GM10266 (cell line): ENCODE results near the gene SPC24.
"Not testable (repeated sequence)": the region's sequence is repeated elsewhere in the genome, so short reads cannot be mapped to it uniquely, and the experiment has no call there.

ENCODE experiments used
- DNase-seq: peaks from one replicate; pipeline ENCODE4 v3.0.0; 2012; ENCODE audit errors: extremely low spot score
- TF ChIP-seq, protein P1 (sequence below): IDR thresholded peaks from 2 replicates; pipeline ENCODE4 v1.5.1; 2012; ENCODE audit warnings: mild to moderate bottlenecking, low read depth; ENCODE audit not compliant: control insufficient read depth, insufficient read depth; ENCODE audit errors: missing control alignments

The SPC24 gene

DNA sequence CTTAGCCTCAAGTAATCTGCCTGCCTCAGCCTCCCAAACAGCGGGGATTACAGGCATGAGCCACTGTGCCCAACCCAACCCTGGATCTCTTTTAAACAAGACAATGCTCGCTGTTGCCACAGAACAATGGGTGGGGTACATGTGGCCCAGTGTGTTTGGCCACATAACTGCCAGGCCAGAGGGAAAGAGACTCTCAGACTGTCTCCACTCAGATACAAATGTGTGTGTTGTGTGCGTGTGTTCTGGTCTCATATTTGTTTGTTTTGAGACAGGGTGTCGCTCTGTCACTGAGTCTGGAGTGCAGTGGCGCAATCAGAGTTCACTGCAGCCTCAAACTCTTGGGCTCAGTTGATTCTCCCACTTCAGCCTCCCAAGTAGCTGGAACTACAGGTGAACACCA lies 40.5 kb downstream of the SPC24 start:
- DNase-seq = no peak
- TF ChIP-seq, protein P1, sequence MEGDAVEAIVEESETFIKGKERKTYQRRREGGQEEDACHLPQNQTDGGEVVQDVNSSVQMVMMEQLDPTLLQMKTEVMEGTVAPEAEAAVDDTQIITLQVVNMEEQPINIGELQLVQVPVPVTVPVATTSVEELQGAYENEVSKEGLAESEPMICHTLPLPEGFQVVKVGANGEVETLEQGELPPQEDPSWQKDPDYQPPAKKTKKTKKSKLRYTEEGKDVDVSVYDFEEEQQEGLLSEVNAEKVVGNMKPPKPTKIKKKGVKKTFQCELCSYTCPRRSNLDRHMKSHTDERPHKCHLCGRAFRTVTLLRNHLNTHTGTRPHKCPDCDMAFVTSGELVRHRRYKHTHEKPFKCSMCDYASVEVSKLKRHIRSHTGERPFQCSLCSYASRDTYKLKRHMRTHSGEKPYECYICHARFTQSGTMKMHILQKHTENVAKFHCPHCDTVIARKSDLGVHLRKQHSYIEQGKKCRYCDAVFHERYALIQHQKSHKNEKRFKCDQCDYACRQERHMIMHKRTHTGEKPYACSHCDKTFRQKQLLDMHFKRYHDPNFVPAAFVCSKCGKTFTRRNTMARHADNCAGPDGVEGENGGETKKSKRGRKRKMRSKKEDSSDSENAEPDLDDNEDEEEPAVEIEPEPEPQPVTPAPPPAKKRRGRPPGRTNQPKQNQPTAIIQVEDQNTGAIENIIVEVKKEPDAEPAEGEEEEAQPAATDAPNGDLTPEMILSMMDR = no peak

DNA sequence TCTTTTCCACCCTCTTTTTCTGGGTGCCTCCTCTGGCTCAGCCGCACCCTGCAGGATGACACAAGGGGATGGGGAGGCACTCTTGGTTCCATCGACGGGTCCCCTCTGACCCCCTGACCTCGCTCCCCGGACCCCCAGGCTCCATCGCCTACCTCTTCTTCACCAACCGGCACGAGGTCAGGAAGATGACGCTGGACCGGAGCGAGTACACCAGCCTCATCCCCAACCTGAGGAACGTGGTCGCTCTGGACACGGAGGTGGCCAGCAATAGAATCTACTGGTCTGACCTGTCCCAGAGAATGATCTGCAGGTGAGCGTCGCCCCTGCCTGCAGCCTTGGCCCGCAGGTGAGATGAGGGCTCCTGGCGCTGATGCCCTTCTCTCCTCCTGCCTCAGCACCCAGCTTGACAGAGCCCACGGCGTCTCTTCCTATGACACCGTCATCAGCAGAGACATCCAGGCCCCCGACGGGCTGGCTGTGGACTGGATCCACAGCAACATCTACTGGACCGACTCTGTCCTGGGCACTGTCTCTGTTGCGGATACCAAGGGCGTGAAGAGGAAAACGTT lies 42.4 kb downstream of the SPC24 start:
- DNase-seq = no peak
- TF ChIP-seq, protein P1 = no peak

DNA sequence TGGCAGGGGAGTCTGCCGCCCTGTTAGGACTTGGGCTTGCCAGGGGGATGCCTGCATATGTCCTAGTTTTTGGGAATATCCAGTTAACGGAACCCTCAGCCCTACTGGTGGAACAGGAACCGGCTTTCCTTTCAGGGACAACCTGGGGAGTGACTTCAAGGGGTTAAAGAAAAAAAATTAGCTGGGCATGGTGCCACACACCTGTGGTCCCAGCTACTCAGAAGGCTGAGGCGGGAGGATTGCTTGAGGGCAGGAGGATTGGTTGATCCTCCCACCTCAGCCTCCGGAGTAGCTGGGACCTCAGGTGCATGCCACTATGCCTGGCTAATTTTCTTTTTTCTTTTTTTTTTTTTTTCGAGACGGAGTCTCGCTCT lies 43.8 kb downstream of the SPC24 start:
- DNase-seq = no peak
- TF ChIP-seq, protein P1 = no peak

GRCh38 chr19:11111117-11111770 lies 44.3 kb downstream of the SPC24 start:
- TF ChIP-seq, protein P1 = no peak

GRCh38 chr19:11108746-11109145 lies 46.8 kb downstream of the SPC24 start:
- DNase-seq = no peak
- TF ChIP-seq, protein P1 = no peak

More at GRCh38 chr19:11111117-11111770, 44.3 kb downstream of the SPC24 start:
- DNase-seq = no peak

GRCh38 chr19:11106477-11106876 lies 49.1 kb downstream of the SPC24 start:
- TF ChIP-seq, protein P1 = no peak
- DNase-seq = no peak

DNA sequence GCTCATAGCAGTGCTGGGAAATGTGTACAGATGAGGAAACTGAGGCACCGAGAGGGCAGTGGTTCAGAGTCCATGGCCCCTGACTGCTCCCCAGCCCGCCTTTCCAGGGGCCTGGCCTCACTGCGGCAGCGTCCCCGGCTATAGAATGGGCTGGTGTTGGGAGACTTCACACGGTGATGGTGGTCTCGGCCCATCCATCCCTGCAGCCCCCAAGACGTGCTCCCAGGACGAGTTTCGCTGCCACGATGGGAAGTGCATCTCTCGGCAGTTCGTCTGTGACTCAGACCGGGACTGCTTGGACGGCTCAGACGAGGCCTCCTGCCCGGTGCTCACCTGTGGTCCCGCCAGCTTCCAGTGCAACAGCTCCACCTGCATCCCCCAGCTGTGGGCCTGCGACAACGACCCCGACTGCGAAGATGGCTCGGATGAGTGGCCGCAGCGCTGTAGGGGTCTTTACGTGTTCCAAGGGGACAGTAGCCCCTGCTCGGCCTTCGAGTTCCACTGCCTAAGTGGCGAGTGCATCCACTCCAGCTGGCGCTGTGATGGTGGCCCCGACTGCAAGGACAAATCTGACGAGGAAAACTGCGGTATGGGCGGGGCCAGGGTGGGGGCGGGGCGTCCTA lies 50.5 kb downstream of the SPC24 start:
- TF ChIP-seq, protein P1 = no peak
- no peak for DNase-seq

GRCh38 chr19:11103667-11104066 lies 51.9 kb downstream of the SPC24 start:
- DNase-seq = not testable (repeated sequence)
